PC-9 (cell line): ENCODE measurements around the gene CARD16. TPM values are rescaled to one million over a fixed set of nuclear protein-coding genes. Genes with fewer than 3 reads are reported as not detected.

Source experiments
- BruUV-seq: library from RNA; stranded (reverse); fragments of 400-500 nt; replicated peaks from 2 replicates; lab custom pipeline; 2021; lab: Mats Ljungman, UMichigan
- CTCF ChIA-PET: fragments of 300-600 bp; sonication (Branson Sonifier 250); formaldehyde crosslinking; loops from one replicate; lab custom pipeline; 2022; ENCODE audit warnings: antibody characterized with exemption; lab: Charles Lee
- POLR2A ChIA-PET: fragments of 300-600 bp; sonication (Branson Sonifier 250); formaldehyde crosslinking; loops from one replicate; lab custom pipeline; 2022; ENCODE audit warnings: antibody characterized with exemption; ENCODE audit not compliant: unreplicated experiment; lab: Charles Lee
- DNase-seq, 2 experiments: peaks; one replicate each; pipeline versions ENCODE4 v3.0.0 to v3.0.0-alpha.2; 2015 to 2022; ENCODE audit warnings: mixed read lengths in 1 of 2
- H2AFZ ChIP-seq: fragments of 200-600 bp; sonication (generic); 2 replicates; pipeline ENCODE4 v1.8.1; 2017; ENCODE audit warnings: antibody characterized with exemption
- H3F3A ChIP-seq: fragments of 200-600 bp; sonication (generic); 2 replicates; pipeline ENCODE4 v1.8.1; 2017; ENCODE audit warnings: antibody characterized with exemption, mild to moderate bottlenecking, low read depth; ENCODE audit not compliant: insufficient read depth
- H3K27ac ChIP-seq: fragments of 200-600 bp; sonication (generic); 2 replicates; pipeline ENCODE4 v1.6.1; 2016; ENCODE audit warnings: mixed run types
- H3K27me3 ChIP-seq: fragments of 200-600 bp; sonication (generic); 2 replicates; pipeline ENCODE4 v1.6.1; 2016; ENCODE audit warnings: low read depth, mixed run types; ENCODE audit not compliant: insufficient read depth
- H3K36me3 ChIP-seq: fragments of 200-600 bp; sonication (generic); 2 replicates; pipeline ENCODE4 v1.6.1; 2016; ENCODE audit warnings: low read depth, mixed run types
- H3K4me1 ChIP-seq: fragments of 200-600 bp; sonication (generic); replicated peaks from 2 replicates; pipeline ENCODE4 v1.6.1; 2016; ENCODE audit warnings: mixed run types; ENCODE audit not compliant: insufficient read depth
- H3K4me2 ChIP-seq: fragments of 200-600 bp; sonication (generic); 2 replicates; pipeline ENCODE4 v1.6.1; 2017; ENCODE audit warnings: mixed run types
- H3K4me3 ChIP-seq: fragments of 200-600 bp; sonication (generic); 2 replicates; pipeline ENCODE4 v1.6.1; 2016; ENCODE audit warnings: mixed run types
- H3K79me2 ChIP-seq: fragments of 200-600 bp; sonication (generic); 2 replicates; pipeline ENCODE4 v1.6.1; 2017; ENCODE audit warnings: low read depth, mixed run types
- H3K9me2 ChIP-seq: fragments of 200-600 bp; sonication (generic); 2 replicates; pipeline ENCODE4 v1.8.1; 2017; ENCODE audit warnings: mild to moderate bottlenecking; ENCODE audit not compliant: insufficient read depth
- H3K9me3 ChIP-seq: fragments of 200-600 bp; sonication (generic); 2 replicates; pipeline ENCODE4 v1.8.1; 2016; ENCODE audit warnings: low read depth; ENCODE audit not compliant: insufficient read depth
- H4K20me1 ChIP-seq: fragments of 200-600 bp; sonication (generic); 2 replicates; pipeline ENCODE4 v1.8.1; 2017; ENCODE audit not compliant: insufficient read depth
- EZH2 ChIP-seq: fragments of 200-600 bp; sonication (generic); IDR thresholded peaks from 2 replicates; pipeline ENCODE4 v1.8.0; 2017; ENCODE audit warnings: antibody characterized with exemption, low read depth
- intact Hi-C: fragments of 100-400 bp; cut with micrococcal nuclease; formaldehyde crosslinking; loops from one replicate; pipeline ENCODE4 v1.10.0; 2022; ENCODE audit not compliant: unreplicated experiment
- total RNA-seq: library from RNA; stranded (reverse); gene quantifications from 2 replicates; pipeline ENCODE4 v1.2.3, GENCODE V29; 2021
- TF ChIP-seq, protein P1 (sequence below): fragments of 200-600 bp; sonication (generic); conservative IDR thresholded peaks from 2 replicates; pipeline ENCODE4 v1.6.1; 2017; ENCODE audit warnings: mixed run types, antibody characterized with exemption, mild to moderate bottlenecking, moderate library complexity

The CARD16 gene
- total RNA-seq, 1 experiment from 2014 or later = 2.5 TPM

DNA sequence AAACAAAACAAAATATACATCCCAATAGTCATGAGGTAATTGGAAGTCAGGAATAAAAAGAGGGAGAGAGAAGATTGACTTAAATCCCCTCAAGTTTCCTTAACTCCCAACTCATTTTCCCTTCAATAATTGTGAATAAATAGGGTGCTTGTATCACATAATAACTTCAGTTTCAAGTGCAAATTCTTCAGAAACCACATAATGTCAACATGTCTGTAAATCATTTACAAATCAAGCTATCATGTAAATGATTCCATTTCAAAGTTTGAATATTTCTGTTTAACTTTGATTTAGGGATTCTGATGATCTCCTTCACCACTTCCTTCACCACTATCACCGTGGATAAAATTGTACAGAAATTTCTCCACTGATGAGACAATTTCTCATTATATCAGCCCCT, 45.4 kb downstream of the CARD16 start:
- Histone ChIP-seq H3K27me3 (no peaks in the 10 kb centered on the region), H3K9me2 (no peaks in the 10 kb centered on the region), H3F3A (no peaks in the 10 kb centered on the region), H3K4me3 (no peak overlapping the region), H3K79me2 (no peaks in the 10 kb centered on the region), H3K9me3 (no peaks in the 10 kb centered on the region), H2AFZ (no peak overlapping the region), H4K20me1 (no peaks in the 10 kb centered on the region), H3K4me2 (no peak overlapping the region), H3K4me1 (no peaks in the 10 kb centered on the region), H3K27ac (no peak overlapping the region), H3K36me3 (no peaks in the 10 kb centered on the region)
- intact Hi-C loops = no loop called here
- BruUV-seq = no TSS peak
- CTCF ChIA-PET = no interaction called here
- POLR2A ChIA-PET = interaction anchor here (0.7 kb wide), 1 partner anchor 432 kb away, joined by 5 read pairs; no protein-coding TSS in a partner anchor
- DNase-seq = no peak
- no peak for TF ChIP-seq EZH2
- TF ChIP-seq, protein P1, sequence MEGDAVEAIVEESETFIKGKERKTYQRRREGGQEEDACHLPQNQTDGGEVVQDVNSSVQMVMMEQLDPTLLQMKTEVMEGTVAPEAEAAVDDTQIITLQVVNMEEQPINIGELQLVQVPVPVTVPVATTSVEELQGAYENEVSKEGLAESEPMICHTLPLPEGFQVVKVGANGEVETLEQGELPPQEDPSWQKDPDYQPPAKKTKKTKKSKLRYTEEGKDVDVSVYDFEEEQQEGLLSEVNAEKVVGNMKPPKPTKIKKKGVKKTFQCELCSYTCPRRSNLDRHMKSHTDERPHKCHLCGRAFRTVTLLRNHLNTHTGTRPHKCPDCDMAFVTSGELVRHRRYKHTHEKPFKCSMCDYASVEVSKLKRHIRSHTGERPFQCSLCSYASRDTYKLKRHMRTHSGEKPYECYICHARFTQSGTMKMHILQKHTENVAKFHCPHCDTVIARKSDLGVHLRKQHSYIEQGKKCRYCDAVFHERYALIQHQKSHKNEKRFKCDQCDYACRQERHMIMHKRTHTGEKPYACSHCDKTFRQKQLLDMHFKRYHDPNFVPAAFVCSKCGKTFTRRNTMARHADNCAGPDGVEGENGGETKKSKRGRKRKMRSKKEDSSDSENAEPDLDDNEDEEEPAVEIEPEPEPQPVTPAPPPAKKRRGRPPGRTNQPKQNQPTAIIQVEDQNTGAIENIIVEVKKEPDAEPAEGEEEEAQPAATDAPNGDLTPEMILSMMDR = no peak

DNA sequence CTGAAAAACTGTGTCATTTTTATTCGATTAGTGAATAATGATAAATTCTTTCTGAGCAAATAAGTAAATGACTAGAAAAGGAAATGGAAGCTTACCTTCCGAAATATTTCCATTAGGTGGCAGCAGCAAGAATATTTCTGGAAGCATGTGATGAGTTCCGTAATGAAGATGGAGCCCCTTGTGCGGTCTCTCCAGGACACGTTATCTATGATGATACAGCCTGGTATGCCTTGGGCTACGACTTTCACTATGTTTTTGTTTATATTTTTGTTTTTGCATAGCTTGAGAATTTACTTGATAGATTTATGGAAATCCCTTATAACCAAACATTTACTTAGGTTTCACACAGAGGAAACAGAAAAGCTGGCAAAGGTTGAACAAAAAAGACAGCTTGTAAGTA, 47.8 kb downstream of the CARD16 start:
- TF ChIP-seq, protein P1 = no peak; the same call in 1 of the 2 replicates
- no peak for TF ChIP-seq EZH2
- Histone ChIP-seq H3K79me2 (no peaks in the 10 kb centered on the region), H3K4me2 (no peak overlapping the region), H3K27me3 (no peaks in the 10 kb centered on the region), H3K36me3 (no peaks in the 10 kb centered on the region), H3K9me3 (no peaks in the 10 kb centered on the region), H3K4me3 (no peak overlapping the region), H3F3A (no peaks in the 10 kb centered on the region), H3K27ac (no peak overlapping the region), H2AFZ (no peak overlapping the region), H3K9me2 (no peaks in the 10 kb centered on the region), H4K20me1 (no peaks in the 10 kb centered on the region), H3K4me1 (no peaks in the 10 kb centered on the region)
- ChIA-PET POLR2A (interaction anchor here (0.6 to 0.7 kb wide), 2 partner anchors 162 to 327 kb away, joined by 3 to 4 read pairs; no protein-coding TSS in a partner anchor), CTCF (no interaction called here)
- no TSS peak for BruUV-seq
- DNase-seq = no peak
- intact Hi-C loops = no loop called here

DNA sequence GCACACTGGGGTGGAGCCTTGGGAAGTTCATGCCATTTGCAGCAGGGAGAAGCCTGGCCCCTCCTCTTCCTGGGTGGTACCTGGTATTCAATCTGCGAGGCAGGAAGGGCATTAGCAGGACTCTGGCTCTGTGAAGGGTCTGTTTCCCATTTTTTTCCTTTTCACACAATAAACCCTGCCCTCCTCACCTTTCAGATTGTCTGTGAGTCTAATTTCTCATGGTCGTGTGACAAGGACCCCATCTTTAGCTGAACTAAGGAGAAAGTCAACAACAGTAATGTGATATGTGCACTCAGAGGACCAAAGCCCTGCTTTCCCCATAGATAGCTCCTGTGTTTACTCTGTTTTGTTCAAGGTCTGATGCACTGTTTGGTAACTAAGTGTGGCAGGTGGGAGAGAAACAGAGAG, 50.1 kb downstream of the CARD16 start:
- ChIA-PET POLR2A (no interaction called here), CTCF (no interaction called here)
- H3F3A ChIP-seq = no peaks in the 10 kb centered on the region
- H3K27ac ChIP-seq = no peak overlapping the region
- TF ChIP-seq, protein P1 = no peak
- no peak for TF ChIP-seq EZH2
- no peaks in the 10 kb centered on the region for H3K9me3 ChIP-seq
- intact Hi-C loops = no loop called here
- H3K4me3 ChIP-seq = no peak overlapping the region
- H3K79me2 ChIP-seq = no peaks in the 10 kb centered on the region
- H4K20me1 ChIP-seq = no peaks in the 10 kb centered on the region
- H3K9me2 ChIP-seq = no peaks in the 10 kb centered on the region
- no peak overlapping the region for H3K4me2 ChIP-seq
- BruUV-seq = no TSS peak
- H3K36me3 ChIP-seq = no peaks in the 10 kb centered on the region
- no peaks in the 10 kb centered on the region for H3K4me1 ChIP-seq
- no peak overlapping the region for H2AFZ ChIP-seq
- no peak for DNase-seq
- no peaks in the 10 kb centered on the region for H3K27me3 ChIP-seq
